Measurements from ENCODE around the gene DCAKD. TPM values are rescaled to one million over a fixed set of nuclear protein-coding genes. Genes with fewer than 3 reads are reported as not detected.

DCAKD gene
- total RNA-seq, 2 experiments from 2014 or later = 11.6 to 12.2 TPM

GRCh38 chr17:45030733-45031132 is 20.7 kb downstream of the DCAKD start:
- Histone ChIP-seq H3K27ac (ENCODE audit: low read depth in 1 of 2, low read length in 2 of 2) (no peak overlapping the region), H3K4me3 (ENCODE audit: low read length) (no peak overlapping the region), H3K9me3 (ENCODE audit: control insufficient read depth in 1 of 2, insufficient read depth in 1 of 2, low read length in 2 of 2) (no peaks in the 10 kb centered on the region), H3K4me1 (ENCODE audit: insufficient read depth, low read length) (no peaks in the 10 kb centered on the region), H3K36me3 (ENCODE audit: insufficient read depth, low read length) (peaks cover 74% of the 10 kb centered on the region), H3K27me3 (ENCODE audit: control insufficient read depth in 1 of 2, insufficient read depth in 2 of 2, low read length in 2 of 2) (no peaks in the 10 kb centered on the region)
- H3K4me1 Mint-ChIP-seq (ENCODE audit: low read depth) = no peaks in the 10 kb centered on the region
- no peaks in the 10 kb centered on the region for H3K27me3 Mint-ChIP-seq
- H3K36me3 Mint-ChIP-seq (ENCODE audit: low read depth) = peaks cover 61% of the 10 kb centered on the region
- no peaks in the 10 kb centered on the region for H3K9me3 Mint-ChIP-seq
- POLR2A ChIA-PET = no interaction called here
- intact Hi-C loops (cut with DNase I, micrococcal nuclease) = loop anchor here in 1 of 2 experiments (5.0 kb wide), 1 partner anchor 47 kb away; no protein-coding TSS in a partner anchor
- ATAC-seq (ENCODE audit: poor library complexity) = no peak
- CTCF ChIA-PET = no interaction called here
- H3K4me3 Mint-ChIP-seq = no peak overlapping the region
- H3K27ac Mint-ChIP-seq = no peak overlapping the region
- no peak for DNase-seq
- no peak for TF ChIP-seq CTCF (IDR thresholded peaks at IDR 0.05)

GRCh38 chr17:45029758-45030423 is 21.5 kb downstream of the DCAKD start:
- H3K27me3 ChIP-seq (ENCODE audit: control insufficient read depth in 1 of 2, insufficient read depth in 2 of 2, low read length in 2 of 2) = no peaks in the 10 kb centered on the region
- intact Hi-C loops (cut with DNase I, micrococcal nuclease) = loop anchor here in 1 of 2 experiments (5.0 kb wide), 1 partner anchor 47 kb away; no protein-coding TSS in a partner anchor
- Mint-ChIP-seq H3K4me3 (no peak overlapping the region), H3K27me3 (no peaks in the 10 kb centered on the region), H3K27ac (no peak overlapping the region), H3K4me1 (ENCODE audit: low read depth) (no peaks in the 10 kb centered on the region), H3K36me3 (ENCODE audit: low read depth) (peaks cover 60% of the 10 kb centered on the region), H3K9me3 (no peaks in the 10 kb centered on the region)
- POLR2A ChIA-PET = no interaction called here
- no peaks in the 10 kb centered on the region for H3K4me1 ChIP-seq (ENCODE audit: insufficient read depth, low read length)
- TF ChIP-seq CTCF (IDR thresholded peaks at IDR 0.05) = no peak
- ATAC-seq (ENCODE audit: poor library complexity) (no peak), DNase-seq (no peak)
- CTCF ChIA-PET = no interaction called here
- no peak overlapping the region for H3K27ac ChIP-seq (ENCODE audit: low read depth in 1 of 2, low read length in 2 of 2)
- H3K4me3 ChIP-seq (ENCODE audit: low read length) = no peak overlapping the region
- H3K9me3 ChIP-seq (ENCODE audit: control insufficient read depth in 1 of 2, insufficient read depth in 1 of 2, low read length in 2 of 2) = no peaks in the 10 kb centered on the region
- H3K36me3 ChIP-seq (ENCODE audit: insufficient read depth, low read length) = peaks cover 72% of the 10 kb centered on the region

- ChIA-PET CTCF (no interaction called here), POLR2A (no interaction called here)
- no peak for TF ChIP-seq CTCF (IDR thresholded peaks at IDR 0.05)
- Histone ChIP-seq H3K9me3 (ENCODE audit: control insufficient read depth in 1 of 2, insufficient read depth in 1 of 2, low read length in 2 of 2) (no peaks in the 10 kb centered on the region), H3K4me3 (ENCODE audit: low read length) (no peak overlapping the region), H3K4me1 (ENCODE audit: insufficient read depth, low read length) (no peaks in the 10 kb centered on the region), H3K36me3 (ENCODE audit: insufficient read depth, low read length) (peaks cover 64% of the 10 kb centered on the region), H3K27ac (ENCODE audit: low read depth in 1 of 2, low read length in 2 of 2) (no peak overlapping the region), H3K27me3 (ENCODE audit: control insufficient read depth in 1 of 2, insufficient read depth in 2 of 2, low read length in 2 of 2) (no peaks in the 10 kb centered on the region)
- Mint-ChIP-seq H3K36me3 (ENCODE audit: low read depth) (peaks cover 52% of the 10 kb centered on the region), H3K27ac (no peak overlapping the region), H3K4me1 (ENCODE audit: low read depth) (no peaks in the 10 kb centered on the region), H3K9me3 (no peaks in the 10 kb centered on the region), H3K4me3 (no peak overlapping the region), H3K27me3 (no peaks in the 10 kb centered on the region)
- intact Hi-C loops (cut with DNase I, micrococcal nuclease) = no loop called here
- DNase-seq = no peak
- ATAC-seq (ENCODE audit: poor library complexity) = no peak
These were observed 22.3 kb downstream of the DCAKD start for GRCh38 chr17:45029096-45029495.

All from CD4-positive, alpha-beta T cell (primary cell).